Retina (tissue), 1 donor: ENCODE measurements around the gene MS4A6E.
"Not testable (repeated sequence)": the region's sequence is repeated elsewhere in the genome, so short reads cannot be mapped to it uniquely, and the experiment has no call there.

ENCODE experiments used
- DNase-seq: peaks from one replicate; pipeline ENCODE4 v3.0.0-alpha.2; 2016

The MS4A6E gene

DNA sequence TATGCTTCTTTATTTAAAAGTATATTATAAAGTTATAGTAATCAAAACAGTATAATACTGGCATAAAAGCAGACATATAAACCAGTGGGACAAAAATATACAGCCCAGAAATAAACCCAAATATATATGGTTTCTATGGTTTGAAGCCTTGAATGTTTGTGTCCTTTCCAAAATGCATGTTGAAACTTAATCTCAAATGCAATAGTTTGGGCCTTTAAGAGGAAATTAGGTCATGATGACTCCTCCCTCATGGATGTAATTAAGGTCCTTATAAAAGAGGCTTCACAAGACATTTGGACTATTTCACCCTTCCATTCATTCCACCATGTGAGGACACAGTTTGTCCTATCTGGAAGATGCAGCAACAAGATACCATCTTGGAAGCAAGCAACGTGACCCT lies at the start of gene MS4A6E:
Gene MS4A6E (plus strand): TSS at position 301 of the 400 bp plus-strand sequence. CDS start 7,641 bp downstream, outside the sequence.
- no peak for DNase-seq

DNA sequence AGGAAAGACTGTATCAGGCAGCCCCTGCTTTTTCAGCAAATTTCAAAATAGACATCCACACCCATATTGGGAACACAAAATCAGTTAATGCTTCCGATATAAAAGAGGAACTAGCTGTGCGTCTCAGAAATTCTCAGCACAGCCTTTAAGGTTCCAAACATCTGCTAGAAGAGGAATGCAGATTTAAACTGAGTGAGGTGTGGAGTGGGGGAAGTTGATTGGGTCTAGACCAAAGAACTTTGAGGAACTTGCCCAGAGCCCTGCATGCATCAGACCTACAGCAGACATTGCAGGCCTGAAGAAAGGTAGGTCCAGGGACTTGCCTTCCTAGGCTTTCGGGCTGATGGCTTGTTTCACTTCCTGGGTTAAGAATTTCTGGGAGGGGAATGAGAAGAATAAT lies 46.6 kb upstream of the MS4A6E start, which contains the start of gene MS4A4A:
Gene MS4A4A (plus strand): TSS at position 255 of the 400 bp plus-strand sequence. CDS start 10 bp downstream, at position 265.
- no peak for DNase-seq

DNA sequence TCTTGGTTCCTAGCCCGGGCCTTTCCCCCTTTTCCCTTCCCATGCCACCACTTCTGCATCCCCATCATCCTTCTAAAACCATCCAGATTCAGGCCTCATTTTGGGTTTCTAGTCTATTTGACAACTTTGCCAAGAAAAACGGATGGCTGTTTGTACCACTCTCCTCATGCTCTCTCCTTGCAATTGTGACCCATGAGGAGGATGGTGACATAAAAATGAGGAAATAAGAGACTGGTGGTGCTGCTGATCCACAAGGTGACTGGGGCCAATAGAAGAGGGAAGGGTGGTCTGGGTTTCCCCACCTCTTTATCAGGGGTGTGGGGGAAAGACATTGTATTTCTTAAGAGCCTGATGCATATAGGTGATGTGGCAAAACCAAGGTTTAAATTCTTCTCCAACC lies 45.6 kb upstream of the MS4A6E start:
- no peak for DNase-seq

GRCh38 chr11:60282286-60282685 lies 44.8 kb upstream of the MS4A6E start:
- no peak for DNase-seq

GRCh38 chr11:60285411-60286126 lies 41.5 kb upstream of the MS4A6E start:
- DNase-seq = not testable (repeated sequence)

DNA sequence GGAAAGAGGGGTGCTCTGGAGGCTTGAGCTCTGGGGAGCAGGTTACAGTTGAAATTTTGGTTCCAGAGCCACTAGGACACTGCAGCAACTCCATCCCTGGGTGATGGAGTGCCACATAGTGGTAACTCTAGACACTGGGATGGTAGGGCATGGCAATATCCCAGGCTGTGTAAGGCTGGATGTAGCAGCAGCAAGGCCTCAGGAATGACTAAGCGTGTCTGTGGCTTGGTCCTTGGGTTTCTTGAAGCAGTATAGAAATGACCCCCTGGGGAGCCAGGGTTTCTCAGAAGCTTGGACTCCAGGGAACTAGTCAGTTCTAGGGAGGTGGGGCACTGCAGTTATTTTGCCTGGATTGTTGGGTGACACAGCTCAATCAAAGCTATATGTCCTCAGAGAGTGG lies 38.5 kb upstream of the MS4A6E start:
- DNase-seq = no peak

- no peak for DNase-seq
These were observed 34.9 kb upstream of the MS4A6E start for GRCh38 chr11:60292145-60292544.

DNA sequence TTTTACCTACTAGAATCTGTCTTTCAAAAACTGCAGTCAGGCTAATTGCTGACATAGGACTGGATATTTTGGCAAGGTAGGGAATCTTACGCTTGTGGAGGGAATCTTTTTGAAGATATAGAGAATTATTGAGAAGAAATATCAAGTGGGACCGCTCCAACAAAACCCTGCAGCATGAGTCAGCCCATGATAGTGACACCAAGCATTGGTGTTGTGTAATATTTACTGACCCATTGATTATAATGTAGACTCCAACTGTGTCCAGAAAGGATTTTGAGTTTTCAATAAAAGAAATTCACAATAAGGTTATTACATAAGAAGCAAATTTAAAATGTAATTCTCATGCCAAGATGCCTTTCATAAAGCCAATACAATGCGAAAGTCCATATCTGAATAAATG lies 25.9 kb upstream of the MS4A6E start:
- no peak for DNase-seq

GRCh38 chr11:60301884-60302283 lies 25.2 kb upstream of the MS4A6E start:
- not testable (repeated sequence) for DNase-seq

DNA sequence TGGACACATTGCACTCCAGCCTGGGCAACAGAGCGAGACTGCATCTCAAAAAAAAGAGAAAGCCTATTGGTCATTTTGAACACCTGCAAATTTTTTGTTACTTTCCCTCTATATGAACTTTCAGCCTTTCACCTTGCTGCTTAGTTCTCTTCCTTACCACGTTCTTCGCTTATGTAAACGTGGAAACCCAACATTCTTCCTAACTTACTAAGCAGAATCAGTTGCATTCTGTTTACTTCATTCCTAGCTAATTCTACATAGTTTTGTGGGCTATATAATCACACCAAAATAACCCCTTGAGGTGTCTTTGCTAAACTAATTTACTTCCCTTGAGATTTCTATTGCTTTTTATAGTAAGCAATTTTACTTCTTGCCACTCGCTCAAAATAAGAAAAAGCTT lies 23.4 kb upstream of the MS4A6E start:
- DNase-seq = no peak

DNA sequence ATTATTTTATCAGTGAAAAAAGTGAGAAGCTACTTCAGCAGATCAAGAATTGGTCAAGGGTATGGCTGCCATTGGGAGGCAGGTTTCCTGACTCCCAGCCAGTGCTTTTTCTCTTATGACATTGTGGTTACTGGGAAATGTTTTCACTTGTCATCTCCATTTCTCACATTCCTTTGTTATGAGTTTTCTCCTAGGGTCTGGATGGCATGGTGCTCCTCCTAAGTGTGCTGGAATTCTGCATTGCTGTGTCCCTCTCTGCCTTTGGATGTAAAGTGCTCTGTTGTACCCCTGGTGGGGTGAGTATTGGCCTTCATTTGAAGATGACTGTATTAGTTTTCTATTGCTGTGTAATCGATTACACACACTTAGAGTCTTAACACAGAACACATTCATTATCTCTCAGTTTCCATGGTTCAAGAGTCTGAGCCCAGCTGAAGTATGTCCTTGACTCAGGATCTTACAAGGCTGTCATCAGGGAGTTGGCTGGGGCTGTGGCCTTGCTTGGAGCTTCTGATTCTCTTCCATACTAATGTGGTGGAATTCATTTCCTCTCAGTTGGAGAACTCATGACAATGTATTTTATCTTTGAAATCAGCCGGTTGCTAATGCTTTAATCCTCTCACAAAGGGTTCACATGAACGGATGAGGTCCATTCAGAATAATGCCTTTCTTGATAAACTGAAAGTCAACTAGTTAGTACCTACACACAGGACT lies 21.0 kb upstream of the MS4A6E start:
- no peak for DNase-seq

- no peak for DNase-seq
These were observed 19.4 kb upstream of the MS4A6E start for GRCh38 chr11:60307507-60308195.

GRCh38 chr11:60310407-60310998 lies 16.6 kb upstream of the MS4A6E start:
- peak; percentile 9 for DNase-seq

DNA sequence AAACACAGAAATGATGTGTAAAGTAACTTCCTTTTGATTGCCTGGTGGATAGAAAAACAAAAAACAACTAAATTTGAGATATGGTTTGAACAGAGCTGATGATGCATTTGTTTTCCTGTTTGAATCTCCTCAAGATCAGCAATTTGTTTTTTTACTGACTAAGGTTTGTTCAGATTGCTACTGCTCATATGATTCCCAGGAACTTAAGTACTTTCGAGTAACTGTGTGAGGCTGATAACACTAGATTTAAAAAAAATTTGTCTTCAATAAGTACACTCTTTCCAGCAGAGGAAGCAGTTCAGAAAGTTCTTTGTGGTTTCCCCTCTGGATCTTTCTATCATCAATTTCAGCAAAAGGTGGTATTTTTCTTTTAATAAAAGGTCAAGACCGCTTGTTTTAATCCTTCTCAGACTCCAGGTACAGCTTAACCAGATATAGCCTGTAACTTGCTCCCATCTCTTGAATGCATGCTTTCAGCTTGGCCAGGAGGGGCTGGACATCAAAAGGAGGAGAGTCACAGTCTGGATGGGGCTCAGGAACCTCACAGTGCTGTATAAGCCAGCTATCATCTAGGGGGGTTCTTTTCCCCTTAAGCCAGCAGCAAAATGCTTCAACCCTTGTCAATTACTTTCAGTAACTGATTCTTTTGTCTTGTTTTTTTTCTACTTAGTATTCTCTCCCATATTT lies 12.3 kb upstream of the MS4A6E start:
- no peak for DNase-seq

GRCh38 chr11:60315871-60316270 lies 11.2 kb upstream of the MS4A6E start:
- DNase-seq = no peak

DNA sequence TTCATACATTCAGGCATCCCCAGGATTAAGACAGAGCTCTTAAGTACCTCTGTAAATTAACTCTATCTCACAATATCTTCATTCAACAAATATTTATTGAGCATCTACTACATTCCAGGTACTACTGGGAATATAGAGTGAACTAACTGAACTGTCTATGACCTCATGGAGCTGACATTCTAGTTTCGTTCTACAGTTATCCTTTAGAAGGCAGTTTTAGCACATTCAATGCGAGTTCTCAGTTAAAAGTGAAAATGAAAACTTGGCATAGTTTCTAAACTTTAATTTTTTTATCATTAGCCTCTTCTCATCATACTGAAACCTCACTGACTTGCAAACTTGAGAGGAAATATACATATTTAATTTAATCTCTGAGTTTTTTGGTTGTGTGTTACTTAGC lies 10.7 kb upstream of the MS4A6E start:
- DNase-seq = no peak

DNA sequence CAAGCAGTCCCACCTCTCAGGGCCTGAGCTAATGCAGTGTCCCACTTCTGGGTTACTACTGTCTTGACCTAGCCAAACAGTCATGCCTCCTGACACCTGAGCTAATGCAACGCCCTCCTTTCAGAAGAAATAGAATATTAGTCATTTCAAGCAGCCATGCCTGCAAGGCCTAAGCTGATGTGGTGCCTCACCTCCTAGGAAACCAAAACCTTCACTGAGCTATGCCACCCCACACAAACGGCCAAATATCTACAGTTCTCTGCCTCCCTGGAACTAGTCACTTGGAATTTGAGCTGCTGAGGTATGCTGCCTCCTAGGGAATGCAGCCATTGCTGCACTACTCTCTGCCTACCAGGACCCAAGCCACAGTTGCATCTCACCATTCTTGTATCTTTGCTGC lies 8.3 kb upstream of the MS4A6E start:
- DNase-seq = no peak

- DNase-seq = no peak
These were observed 6.0 kb upstream of the MS4A6E start for GRCh38 chr11:60321051-60321450.

DNA sequence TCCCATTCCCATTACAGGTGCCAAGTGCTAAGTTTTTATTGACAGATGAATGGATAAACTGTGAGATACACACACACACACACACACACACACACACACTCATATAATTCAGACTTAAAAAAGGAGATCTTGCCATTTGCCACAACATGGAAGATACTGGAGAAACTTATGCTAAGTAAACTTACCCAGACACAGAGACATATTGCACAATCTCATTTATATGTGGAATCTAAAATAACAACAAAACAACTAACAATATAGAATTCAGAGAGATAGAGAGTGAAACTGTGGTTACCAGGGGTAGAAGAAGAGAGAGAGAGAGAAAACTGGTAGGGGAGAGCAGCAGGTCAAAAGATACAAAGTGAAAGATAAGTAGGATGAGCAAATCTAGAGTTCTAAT lies 1.4 kb downstream of the MS4A6E start:
- DNase-seq = no peak

GRCh38 chr11:60332846-60333245 lies 5.8 kb downstream of the MS4A6E start:
- DNase-seq = no peak

GRCh38 chr11:60334005-60334620 lies 7.1 kb downstream of the MS4A6E start:
- DNase-seq = peak; percentile 56

GRCh38 chr11:60336767-60337391 lies 9.8 kb downstream of the MS4A6E start:
- DNase-seq = no peak
